CD1c-positive myeloid dendritic cell (primary cell): Measurements from ENCODE around the gene C2CD4A.

ENCODE experiments used
- DNase-seq: peaks from one replicate; pipeline ENCODE4 v3.0.0-alpha.2; 2016; ENCODE audit errors: extremely low spot score

Gene C2CD4A

DNA sequence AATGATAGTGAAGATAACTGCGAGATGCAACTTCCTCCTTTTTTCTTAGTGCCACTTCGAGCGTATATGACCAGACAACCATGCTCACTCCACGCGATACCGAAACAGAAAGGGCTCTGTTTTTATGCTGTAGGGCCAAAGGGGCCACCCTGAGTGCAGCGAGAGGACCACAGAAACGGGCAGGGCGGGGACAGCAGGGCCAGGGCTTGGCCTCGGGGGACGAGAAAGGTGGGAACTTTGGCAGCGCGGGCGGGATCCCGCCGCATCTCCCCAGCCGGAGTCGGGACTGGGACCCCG lies 7.0 kb upstream of the C2CD4A start:
- peak; percentile 87 for DNase-seq

GRCh38 chr15:62060113-62060895 lies 6.5 kb upstream of the C2CD4A start, which contains the start of gene VPS13C:
VPS13C (minus strand) TSS chr15:62060447; CDS start chr15:62060374, 73 bp downstream.
- DNase-seq, result peak; percentile 98

DNA sequence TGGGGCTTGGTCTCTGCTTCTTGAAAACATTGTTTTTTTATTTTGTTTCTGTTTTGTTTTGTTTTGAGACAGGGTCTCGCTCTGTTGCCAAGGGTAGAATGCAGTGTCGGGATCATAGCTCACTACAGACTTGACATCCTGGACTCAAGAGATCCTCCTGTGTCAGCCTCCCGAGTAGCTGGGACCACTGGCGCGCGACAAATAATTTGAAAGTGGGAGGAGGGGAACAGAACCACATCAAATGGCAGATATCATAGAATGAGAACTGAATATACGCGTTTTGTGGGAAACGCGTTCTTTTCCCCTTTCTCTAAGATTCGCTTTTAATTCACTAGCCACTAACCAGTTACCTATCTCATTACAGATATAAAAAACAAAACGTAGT lies 5.9 kb upstream of the C2CD4A start:
- DNase-seq, result peak; percentile 23

GRCh38 chr15:62063825-62064635 lies 2.7 kb upstream of the C2CD4A start:
- no peak for DNase-seq

DNA sequence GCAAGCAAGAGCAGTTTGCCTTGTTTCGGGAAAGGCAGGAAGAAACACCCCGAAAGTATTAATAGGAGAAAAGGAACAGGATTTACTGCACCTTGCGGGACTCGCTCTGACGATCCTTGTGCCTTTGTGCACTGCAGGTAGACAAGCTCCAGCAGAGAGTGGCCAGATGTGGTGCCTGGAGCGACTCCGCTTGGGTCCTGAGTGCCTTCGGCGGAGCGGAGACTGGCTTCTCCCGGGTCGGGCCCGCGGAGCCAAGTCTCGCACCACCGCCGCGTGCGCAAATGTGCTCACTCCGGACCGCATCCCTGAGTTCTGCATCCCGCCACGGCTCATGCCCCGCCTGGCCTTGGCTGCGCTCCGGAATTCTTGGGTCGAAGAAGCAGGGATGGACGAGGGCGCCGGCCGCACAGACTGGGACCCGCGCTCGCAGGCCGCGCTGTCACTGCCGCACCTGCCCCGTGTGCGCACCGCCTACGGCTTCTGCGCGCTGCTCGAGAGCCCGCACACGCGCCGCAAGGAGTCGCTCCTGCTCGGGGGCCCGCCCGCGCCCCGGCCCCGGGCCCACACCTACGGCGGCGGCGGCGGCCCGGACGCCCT lies 769 bp downstream of the C2CD4A start:
- no peak for DNase-seq

GRCh38 chr15:62068071-62068809 lies 1.5 kb downstream of the C2CD4A start:
- DNase-seq, result peak; percentile 76

DNA sequence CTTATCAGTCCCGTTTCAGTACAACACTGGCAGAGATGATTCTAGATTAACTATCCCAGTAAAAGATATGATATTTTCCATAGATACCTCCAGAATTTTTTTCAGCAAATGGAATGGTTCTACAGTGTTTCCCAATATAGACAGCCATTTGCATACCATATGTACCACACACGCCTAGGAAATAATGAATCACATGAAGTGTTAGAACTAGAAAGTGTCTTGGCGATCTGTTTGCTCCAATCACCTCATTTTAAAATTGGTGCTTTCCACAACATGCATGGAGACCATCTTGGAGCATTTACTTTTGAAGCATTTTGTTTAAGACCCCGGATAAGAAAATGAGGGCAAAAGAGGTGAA lies 2.0 kb downstream of the C2CD4A start:
- no peak for DNase-seq

- DNase-seq, result no peak
These were observed 2.8 kb downstream of the C2CD4A start for GRCh38 chr15:62069551-62069950.

DNA sequence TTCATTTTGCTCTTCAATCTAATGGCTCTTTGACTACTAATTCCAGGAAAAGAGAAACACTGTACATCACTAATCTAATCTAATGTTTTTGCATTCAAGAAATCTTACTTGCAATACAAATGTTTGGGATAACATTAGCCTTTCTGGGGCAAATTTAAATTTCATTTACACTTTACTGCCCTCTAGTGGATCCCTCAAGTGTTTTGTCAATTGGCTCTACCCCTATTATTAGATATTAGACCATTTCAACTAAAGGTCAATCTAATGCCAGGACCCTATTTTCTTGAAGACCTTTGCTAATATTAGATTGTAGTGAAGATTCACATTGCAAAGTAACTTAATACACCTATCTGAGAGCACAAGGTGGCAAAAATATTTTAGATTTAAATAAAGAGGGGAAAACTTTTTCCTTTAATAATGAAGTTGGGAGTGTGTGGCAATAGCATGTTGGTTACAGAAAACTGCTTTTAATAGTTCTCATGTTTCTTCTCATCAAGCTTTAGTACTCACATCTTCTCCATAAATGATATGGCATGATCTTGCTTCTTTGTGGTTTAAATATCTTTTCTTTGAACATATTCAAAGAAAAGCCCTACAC lies 5.0 kb downstream of the C2CD4A start:
- DNase-seq, result peak; percentile 69

- DNase-seq, result no peak
These were observed 9.0 kb downstream of the C2CD4A start for GRCh38 chr15:62075595-62076277.

DNA sequence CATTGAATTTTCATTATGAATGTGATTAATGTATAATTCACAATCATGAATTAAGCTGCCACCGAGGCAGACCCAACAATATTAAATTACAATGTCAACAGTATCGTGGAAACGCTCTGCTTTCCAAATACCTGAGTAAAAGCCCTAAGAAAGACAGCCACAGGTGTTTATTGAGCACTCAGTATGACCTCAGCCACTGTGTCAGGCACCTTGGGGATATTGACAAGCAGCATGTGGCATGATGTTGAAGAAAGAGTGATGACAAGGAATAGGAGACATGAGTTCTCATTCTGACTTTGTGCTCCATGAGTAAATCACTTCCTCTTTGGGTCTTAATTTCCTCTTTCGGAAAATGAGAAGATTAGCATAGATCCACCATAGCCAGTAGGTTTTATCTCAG lies 12.8 kb downstream of the C2CD4A start:
- DNase-seq, result peak; percentile 12

DNA sequence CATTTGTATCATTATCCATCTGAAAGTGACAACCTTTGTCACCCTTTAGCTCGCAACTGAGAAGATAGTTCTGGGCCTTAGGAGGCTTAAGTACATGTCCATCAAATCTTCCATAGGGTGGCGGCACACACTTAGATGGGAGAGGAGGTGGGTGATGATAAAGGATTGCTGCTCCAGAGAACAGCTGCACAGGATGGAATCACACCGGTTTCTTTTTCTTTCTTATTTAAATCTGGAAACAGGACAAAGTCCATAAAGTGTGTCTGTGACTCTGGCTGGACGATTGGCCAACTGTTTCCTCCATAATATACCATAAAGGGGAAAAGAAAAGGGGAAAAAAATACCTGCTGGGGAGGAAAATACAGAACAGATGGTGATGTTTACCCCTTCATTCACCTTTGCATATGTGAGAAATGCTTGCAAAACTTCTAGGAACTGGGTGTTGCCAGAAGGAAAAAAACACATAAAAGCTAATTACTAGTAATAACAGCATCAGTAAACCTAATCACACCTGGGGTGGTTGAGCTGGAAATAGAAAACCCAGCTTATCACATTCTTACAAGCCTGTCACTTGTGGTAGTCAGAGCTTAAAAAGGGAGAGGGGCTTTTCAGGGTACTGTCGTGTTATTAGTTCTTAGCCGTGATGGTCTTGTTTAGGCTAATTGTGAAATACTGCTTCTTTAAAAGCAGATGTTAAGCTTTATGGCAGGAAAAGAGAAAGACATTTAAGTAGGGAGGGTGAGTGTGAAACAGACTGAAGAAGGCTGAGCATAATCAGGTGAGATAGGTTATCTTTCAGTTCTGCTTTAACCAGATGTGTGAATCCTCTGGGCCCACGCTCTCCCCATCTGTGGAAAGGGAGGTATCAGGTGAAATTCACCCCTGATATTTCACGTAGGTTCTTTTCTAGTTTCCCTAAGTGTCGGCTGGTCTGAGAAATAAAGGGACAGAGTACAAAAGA lies 16.7 kb downstream of the C2CD4A start:
- no peak for DNase-seq

DNA sequence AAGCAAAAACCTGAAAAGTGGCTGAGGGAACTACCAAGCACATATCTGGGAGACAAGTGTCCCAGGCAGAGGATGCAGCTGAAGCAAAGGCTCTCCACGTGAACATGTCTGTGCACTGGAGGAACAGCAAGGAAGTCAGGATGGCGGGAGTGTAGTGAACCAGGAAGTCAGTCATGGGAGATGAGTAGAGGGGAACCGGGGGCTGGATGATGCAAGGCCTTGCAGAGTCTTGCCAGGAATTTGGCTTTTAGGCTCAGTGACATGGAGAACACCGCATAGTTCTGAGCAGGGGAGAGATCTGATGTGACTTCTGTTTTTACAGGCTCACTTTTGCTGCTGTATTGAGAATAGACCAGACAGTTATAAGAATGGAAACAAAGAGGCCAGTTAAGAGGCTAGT lies 19.0 kb downstream of the C2CD4A start:
- peak; percentile 8 for DNase-seq

GRCh38 chr15:62087671-62088352 lies 21.0 kb downstream of the C2CD4A start:
- DNase-seq, result no peak

DNA sequence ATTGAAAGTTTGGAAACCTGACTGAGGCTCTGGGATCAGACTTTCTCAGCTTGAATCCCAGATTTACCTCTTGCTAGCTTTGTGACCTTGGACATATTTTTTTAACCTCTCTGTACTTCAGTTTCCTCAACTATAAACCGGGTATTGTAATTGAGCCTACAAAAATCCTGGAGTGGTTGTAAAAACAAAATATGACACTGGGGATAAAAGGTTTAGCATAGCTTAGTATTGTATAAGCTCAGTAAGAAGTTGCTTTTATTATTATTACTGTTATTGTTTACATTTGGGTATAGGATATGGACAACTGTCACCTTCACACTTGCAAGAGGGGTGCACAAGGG lies 21.5 kb downstream of the C2CD4A start:
- DNase-seq, result no peak

DNA sequence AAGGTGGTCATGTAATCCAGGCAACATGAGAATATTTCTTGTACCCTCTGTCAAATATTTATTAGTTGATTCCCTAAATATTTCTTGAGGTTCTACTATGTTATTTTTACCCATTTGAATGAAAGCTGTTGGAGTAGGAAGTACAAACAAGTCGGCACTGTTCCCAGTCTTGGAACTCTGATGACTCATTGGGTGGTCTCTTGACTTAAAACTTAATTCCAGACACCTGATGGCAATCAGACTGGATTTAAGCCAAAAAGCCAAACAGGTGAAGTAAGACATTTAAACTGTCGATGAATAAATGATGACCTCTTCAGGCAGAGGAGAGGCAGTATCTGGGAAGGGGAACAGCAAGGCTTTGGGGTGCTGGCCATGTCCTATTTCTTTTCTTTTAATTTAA lies 22.8 kb downstream of the C2CD4A start:
- no peak for DNase-seq

GRCh38 chr15:62090988-62091387 lies 24.2 kb downstream of the C2CD4A start:
- no peak for DNase-seq

- DNase-seq, result no peak
These were observed 27.0 kb downstream of the C2CD4A start for GRCh38 chr15:62093809-62094208.

- DNase-seq, result no peak
These were observed 27.6 kb downstream of the C2CD4A start for GRCh38 chr15:62094388-62094787.
